ENCODE data around the gene TADA2A.

TADA2A gene

DNA sequence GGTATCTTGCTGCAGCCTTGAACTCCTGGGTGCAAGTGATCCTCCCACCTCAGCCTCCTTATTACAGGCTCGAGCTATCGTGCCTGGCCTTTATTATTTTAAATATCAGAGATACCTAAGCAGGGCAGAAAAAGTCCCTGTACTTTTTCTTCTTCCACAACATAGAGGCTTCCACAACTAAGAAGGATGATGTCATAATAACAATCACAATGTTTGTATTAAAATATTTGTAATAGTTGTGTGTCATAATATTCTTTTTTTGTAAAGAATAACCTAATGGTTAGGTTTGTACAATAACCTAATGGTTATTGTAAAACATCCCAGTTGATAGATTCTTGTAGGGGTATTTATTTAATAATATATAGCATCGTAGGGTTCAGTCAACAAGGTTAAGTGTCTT is 56.4 kb downstream of the TADA2A start:
- DNase-seq: no peak

DNA sequence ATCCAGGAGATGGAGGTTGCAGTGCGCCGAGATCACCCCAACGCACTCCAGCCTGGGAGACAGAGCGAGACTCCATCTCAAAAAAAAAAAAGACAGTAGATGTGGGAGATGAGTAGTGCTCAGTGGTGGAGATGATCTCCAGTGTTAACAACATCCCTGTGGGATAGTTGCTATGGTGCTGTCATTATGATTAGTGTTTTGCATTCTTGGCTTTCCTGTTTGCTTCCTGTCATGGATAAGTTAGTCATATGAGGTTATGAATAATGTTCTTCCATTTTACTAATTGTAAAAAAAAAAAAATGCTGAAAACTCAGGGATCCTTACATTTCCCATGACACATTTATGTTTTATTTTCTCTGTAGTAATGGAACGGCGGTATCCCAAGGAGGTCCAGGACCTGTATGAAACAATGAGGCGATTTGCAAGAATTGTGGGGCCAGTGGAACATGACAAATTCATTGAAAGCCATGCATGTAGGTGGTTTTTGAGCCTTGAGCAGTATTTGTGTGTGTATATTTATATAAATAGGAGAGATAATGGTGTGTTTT is 58.5 kb downstream of the TADA2A start:
- no peak for DNase-seq

- DNase-seq: no peak
Measured at GRCh38 chr17:37466471-37466870, 59.8 kb downstream of the TADA2A start.

DNA sequence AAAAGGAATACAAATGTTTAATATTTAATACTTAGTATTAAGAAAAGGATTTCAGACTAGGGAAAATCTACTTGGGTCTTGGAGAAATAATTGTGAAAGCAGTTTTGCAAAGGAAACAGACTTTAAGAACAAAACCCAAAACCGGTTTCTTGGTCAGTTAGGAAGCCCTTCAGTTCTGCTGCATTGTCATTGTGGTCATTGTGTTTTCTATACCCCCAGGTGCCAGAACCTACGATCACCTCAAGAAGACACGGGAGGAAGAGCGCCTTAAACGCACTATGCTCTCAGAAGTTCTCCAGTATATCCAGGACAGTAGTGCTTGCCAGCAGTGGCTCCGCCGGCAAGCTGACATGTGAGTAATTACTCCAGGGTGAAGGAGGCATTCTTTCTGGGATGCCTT is 63.5 kb downstream of the TADA2A start:
- DNase-seq: no peak

- DNase-seq: no peak
Measured at GRCh38 chr17:37475731-37476420, 69.2 kb downstream of the TADA2A start.

GRCh38 chr17:37476431-37477120 is 69.9 kb downstream of the TADA2A start:
- DNase-seq: no peak

DNA sequence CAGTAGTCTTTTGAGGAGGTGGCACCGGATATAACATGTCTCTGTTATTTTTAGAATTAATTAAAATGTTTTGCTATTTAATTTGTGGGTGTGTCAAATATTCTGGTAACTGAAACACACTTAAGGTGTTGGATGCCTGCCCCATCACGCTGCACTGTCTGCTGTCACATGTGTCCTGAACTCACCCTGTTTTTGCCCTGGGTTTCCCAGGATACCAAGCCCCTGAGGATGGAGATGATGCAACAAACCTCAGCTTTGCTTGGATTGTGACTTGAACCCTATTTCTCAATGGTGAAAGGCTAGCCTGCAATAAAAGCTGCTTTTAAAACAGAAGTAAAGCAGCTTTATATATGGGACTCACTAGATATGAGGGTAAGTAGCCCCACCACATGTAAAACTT is 71.5 kb downstream of the TADA2A start:
- no peak for DNase-seq

- DNase-seq: no peak
Measured at GRCh38 chr17:37479025-37479424, 72.3 kb downstream of the TADA2A start.

GRCh38 chr17:37480427-37480826 is 73.7 kb downstream of the TADA2A start:
- DNase-seq: no peak

DNA sequence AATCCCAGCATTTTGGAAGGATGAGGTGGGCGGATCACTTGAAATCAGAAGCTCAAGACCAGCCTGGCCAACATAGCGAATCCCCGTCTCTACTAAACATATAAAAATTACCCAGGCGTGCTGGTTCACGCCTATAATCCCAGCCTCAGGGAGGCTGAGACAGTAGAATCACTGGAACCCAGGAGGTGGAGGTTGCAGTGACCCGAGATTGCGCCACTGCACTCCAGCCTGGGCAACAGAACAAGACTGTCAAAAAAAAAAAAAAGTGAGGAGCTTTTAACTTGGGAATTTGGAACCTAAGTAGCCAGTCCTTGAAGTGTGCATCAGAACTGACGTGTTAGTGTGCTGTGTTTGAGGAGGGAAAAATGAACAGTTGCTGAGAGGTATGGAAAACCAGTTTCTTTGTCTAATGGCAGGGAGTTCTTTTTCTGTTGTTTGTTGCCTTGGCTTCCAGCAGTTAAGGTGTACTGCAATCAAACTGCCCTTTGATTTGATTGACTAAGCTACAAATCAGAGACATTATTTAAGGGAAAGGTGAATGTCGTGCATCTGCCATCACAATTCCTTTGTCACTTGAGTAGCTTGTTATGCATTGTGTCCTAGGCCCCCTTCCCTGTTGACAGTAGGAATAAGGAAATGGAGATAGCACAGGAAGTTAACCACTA is 74.4 kb downstream of the TADA2A start:
- DNase-seq: no peak

DNA sequence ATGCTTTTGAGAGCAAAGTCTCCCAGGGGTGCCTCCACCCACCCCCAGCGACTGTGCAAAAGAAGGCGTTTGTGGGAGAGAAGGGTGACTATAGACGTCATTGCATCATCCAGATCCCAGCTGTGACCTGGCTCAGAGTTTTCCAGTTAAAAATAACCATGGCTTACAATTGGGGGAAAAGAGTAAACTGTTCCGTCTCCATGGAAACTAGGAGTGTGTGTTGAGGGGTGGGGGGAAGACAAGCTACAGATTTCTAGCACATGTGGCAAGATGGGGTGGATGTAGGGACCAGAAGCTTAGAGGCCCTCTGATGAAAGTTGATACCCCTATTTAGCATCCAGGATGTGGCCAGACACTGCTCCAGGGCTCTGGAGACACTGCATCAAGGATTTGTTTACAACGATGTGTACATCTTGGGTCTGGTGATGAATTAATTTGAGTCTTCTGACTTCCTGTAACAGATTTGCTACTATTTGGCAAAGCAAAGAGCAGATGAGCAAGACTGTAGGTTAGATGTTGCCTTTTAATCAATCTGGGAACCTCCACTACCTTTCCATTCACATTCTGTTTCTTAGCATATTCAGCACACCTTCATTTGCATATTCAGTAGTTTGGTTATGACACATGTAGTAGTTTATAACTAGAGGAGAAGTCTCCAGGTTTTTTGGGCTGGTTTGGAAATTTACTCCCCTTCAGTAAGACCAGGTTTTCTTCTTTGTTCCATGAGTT is 76.8 kb downstream of the TADA2A start:
- DNase-seq: no peak

DNA sequence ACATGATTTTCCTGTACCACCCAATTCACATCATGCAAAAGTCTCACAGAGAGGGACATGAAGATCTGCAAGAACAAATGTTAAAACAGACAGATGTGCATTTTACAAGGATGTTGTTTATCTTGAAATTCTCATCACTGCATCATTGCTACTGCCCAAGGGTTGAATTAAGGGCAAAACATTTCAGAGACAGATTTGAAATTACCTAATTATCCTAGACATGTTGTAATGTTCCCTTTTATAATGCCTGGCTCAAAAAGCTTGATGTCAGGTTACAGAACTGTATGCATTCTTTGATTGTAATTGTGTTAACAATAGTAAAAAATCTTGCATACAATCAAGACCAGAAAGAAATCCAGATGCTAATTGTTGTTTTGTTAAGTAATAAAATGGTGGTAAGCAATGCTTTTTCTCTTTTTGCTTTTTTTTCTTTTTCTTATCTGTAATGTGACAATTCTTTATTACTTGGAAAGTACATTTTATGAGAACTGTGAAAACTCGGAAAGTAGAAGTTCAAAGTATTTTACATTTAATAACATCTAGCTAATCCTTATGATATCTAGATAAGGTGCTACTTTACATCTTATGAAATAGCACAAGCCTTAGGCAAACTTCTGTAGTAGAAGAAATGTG is 79.4 kb downstream of the TADA2A start:
- no peak for DNase-seq

GRCh38 chr17:37488009-37488604 is 81.4 kb downstream of the TADA2A start:
- DNase-seq: peak in 1 of 5 donors; percentile 28

DNA sequence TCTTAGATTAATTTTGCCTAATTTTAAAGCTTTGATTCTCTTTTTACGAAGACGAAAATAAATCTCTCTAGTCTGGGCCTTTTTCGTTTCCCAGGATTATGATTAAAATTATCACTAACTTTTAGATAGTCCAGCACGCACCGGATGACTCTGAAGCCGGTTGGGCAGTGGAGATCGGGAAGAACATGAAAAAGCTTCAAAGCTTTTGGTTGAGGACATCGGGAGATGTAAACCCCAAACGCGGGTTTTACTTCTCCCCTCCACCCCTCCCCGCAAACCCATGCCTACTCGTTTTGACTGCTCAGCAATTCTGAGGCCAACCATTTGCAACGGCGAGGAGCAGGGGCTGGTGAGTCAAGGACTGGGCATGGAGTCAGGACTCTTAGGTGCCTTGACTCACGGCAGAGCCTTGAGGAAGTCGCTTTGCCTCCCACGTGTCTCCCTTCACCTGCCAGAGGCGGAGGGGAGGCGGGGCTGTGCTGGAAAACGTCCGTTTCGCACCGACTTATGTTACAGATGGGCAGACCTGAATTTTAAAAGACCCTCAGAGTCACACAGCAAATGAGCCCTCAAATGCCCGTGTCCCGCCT is 82.0 kb downstream of the TADA2A start:
- DNase-seq: peak; percentile 13 to 45 (median 37)

- peak; percentile 63 to 83 (median 72) for DNase-seq
Measured at GRCh38 chr17:37489197-37490001, 82.7 kb downstream of the TADA2A start, which contains the start of gene DUSP14. DUSP14 (plus strand) TSS chr17:37489891; CDS start chr17:37512273, 22,382 bp downstream.

GRCh38 chr17:37490022-37490587 is 83.4 kb downstream of the TADA2A start:
- peak; percentile 45 to 70 (median 58) for DNase-seq

GRCh38 chr17:37490638-37491614 is 84.2 kb downstream of the TADA2A start:
- DNase-seq: peak in 1 of 5 donors; percentile 15

DNA sequence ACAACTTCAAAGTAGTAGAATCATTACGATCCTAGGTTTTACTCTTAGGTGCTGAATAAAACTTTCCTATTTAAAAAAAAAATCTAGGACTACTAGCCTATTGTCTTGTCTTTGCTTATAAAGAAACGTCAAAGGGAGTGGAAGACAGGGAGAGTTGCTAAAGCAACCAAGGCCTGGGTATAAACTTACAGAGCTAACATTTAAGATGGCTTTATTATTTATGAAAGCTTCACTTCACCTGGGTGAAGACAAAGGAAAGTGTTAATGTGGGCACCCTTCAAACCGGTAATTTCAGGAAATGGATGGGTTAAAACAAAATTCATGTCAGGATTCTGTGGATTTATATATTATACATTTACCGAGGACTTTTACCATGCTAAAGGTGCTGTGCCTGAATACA is 85.5 kb downstream of the TADA2A start:
- no peak for DNase-seq

Data from T-helper 1 cell (primary cell).